LNCaP clone FGC (cell line): ENCODE results near the gene MRPL34.

Experiments used
- DNase-seq: peaks from one replicate; pipeline ENCODE4 v3.0.0-alpha.2; 2011; ENCODE audit warnings: low read depth
- H3K4me3 ChIP-seq: 2 replicates; pipeline ENCODE4 v1.5.1; 2011; ENCODE audit warnings: mild to moderate bottlenecking, low read depth, low read length, control low read depth
- TF ChIP-seq, protein P1 (sequence below): IDR thresholded peaks from 2 replicates; pipeline ENCODE4 v1.5.1; 2012; ENCODE audit warnings: mild to moderate bottlenecking; ENCODE audit not compliant: control insufficient read depth, insufficient read depth; ENCODE audit errors: extremely low read depth

The MRPL34 gene

GRCh38 chr19:17339088-17339741 is 33.5 kb downstream of the MRPL34 start:
- TF ChIP-seq, protein P1, sequence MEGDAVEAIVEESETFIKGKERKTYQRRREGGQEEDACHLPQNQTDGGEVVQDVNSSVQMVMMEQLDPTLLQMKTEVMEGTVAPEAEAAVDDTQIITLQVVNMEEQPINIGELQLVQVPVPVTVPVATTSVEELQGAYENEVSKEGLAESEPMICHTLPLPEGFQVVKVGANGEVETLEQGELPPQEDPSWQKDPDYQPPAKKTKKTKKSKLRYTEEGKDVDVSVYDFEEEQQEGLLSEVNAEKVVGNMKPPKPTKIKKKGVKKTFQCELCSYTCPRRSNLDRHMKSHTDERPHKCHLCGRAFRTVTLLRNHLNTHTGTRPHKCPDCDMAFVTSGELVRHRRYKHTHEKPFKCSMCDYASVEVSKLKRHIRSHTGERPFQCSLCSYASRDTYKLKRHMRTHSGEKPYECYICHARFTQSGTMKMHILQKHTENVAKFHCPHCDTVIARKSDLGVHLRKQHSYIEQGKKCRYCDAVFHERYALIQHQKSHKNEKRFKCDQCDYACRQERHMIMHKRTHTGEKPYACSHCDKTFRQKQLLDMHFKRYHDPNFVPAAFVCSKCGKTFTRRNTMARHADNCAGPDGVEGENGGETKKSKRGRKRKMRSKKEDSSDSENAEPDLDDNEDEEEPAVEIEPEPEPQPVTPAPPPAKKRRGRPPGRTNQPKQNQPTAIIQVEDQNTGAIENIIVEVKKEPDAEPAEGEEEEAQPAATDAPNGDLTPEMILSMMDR: no peak
- no peak for DNase-seq
- no peak overlapping the region for H3K4me3 ChIP-seq

GRCh38 chr19:17340302-17340870 is 34.7 kb downstream of the MRPL34 start:
- DNase-seq: no peak
- TF ChIP-seq, protein P1: no peak
- no peak overlapping the region for H3K4me3 ChIP-seq

DNA sequence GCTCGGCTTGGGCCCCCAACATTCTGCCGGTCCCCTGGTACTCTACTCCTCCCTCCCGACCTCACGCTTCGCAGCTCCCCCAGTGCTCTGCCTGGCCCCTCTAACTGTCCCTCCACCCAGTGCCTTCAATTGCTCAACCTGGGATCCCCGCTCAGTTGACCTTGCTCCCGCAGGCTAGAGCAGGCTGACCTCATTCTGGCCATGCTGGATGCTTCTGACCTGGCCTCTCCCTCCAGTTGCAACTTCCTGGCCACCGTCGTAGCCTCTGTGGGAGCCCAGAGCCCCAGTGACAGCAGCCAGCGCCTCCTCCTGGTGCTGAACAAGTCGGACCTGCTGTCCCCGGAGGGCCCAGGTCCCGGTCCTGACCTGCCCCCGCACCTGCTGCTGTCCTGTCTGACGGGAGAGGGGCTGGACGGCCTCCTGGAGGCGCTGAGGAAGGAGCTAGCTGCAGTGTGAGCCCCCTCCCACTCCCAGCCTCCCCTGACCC is 35.2 kb downstream of the MRPL34 start:
- no peak overlapping the region for H3K4me3 ChIP-seq
- no peak for DNase-seq
- TF ChIP-seq, protein P1: no peak

- H3K4me3 ChIP-seq: no peak overlapping the region
- DNase-seq: no peak
- TF ChIP-seq, protein P1: no peak
These were observed 35.7 kb downstream of the MRPL34 start for GRCh38 chr19:17341386-17341785.

GRCh38 chr19:17341845-17342244 is 36.2 kb downstream of the MRPL34 start:
- DNase-seq: no peak
- no peak overlapping the region for H3K4me3 ChIP-seq
- TF ChIP-seq, protein P1: no peak

DNA sequence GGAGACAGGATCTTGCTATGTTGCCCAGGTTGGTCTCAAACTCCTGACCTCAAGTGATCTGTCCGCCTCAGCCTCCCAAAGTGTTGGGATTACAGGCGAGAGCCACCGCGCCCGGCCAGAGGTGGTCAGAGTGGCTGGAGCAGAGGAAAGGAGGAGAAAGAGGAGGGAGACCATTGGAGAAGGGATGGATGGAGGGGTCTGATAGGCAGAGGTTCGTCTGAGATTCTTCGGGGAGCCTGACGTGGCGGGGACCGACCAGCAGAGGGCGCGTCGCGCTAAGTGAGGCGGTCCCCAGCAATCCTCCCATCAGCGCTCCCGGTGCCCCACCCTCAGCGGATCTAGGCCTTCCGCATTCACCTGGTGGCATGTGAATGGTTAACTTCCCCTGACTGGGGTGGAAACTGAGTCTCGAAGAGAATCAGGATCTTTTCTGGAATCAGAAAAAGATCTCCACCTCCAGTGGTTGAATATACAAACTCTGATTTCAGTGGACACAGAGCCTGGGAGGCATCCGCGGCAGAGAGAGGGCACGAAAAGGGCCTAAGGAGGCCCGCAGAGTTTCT is 40.5 kb downstream of the MRPL34 start:
- TF ChIP-seq, protein P1: peak; percentile 79
- DNase-seq: no peak
- no peak overlapping the region for H3K4me3 ChIP-seq
